NCI-H146 treated with DMSO at 0.1 percent for 48 hours (cell line): ENCODE results near the gene GDF15.
A peak's percentile ranks its signal among the peaks of the same experiment; 100 is the strongest.
"Not testable (repeated sequence)": the region's sequence is repeated elsewhere in the genome, so short reads cannot be mapped to it uniquely, and the experiment has no call there.

ENCODE experiments used
- DNase-seq: peaks from one replicate; lab custom pipeline; 2025; ENCODE audit not compliant: unreplicated experiment; lab: John Stamatoyannopoulos, UW

The GDF15 gene

GRCh38 chr19:18363787-18364186, 22.2 kb upstream of the GDF15 start:
- no peak for DNase-seq

GRCh38 chr19:18364277-18364825, 21.6 kb upstream of the GDF15 start:
- not testable (repeated sequence) for DNase-seq

- DNase-seq, result peak; percentile 74
Observed at GRCh38 chr19:18364826-18365528, 21.0 kb upstream of the GDF15 start.

GRCh38 chr19:18366021-18366435, 19.9 kb upstream of the GDF15 start:
- no peak for DNase-seq

GRCh38 chr19:18368504-18369222, 17.3 kb upstream of the GDF15 start:
- no peak for DNase-seq

- DNase-seq, result no peak
Observed at GRCh38 chr19:18373407-18373891, 12.5 kb upstream of the GDF15 start.

- peak; percentile 86 for DNase-seq
Observed at GRCh38 chr19:18373892-18374629, 11.9 kb upstream of the GDF15 start.

- DNase-seq, result peak; percentile 82
Observed at GRCh38 chr19:18377026-18377425, 8.9 kb upstream of the GDF15 start.

- peak; percentile 55 for DNase-seq
Observed at GRCh38 chr19:18379803-18380747, 5.9 kb upstream of the GDF15 start.

GRCh38 chr19:18380843-18381242, 5.1 kb upstream of the GDF15 start:
- no peak for DNase-seq

GRCh38 chr19:18383622-18384021, 2.3 kb upstream of the GDF15 start:
- DNase-seq, result not testable (repeated sequence)

- DNase-seq, result no peak
Observed at GRCh38 chr19:18384775-18385174, 1.2 kb upstream of the GDF15 start.

GRCh38 chr19:18385359-18385674, 641 bp upstream of the GDF15 start:
- no peak for DNase-seq

- no peak for DNase-seq
Observed at GRCh38 chr19:18386543-18387271, 749 bp downstream of the GDF15 start.

- peak; percentile 73 for DNase-seq
Observed at GRCh38 chr19:18388100-18388959, 2.4 kb downstream of the GDF15 start.

GRCh38 chr19:18388960-18389725, 3.2 kb downstream of the GDF15 start:
- no peak for DNase-seq

- DNase-seq, result no peak
Observed at GRCh38 chr19:18389726-18390064, 3.7 kb downstream of the GDF15 start.
